ENCODE data around the gene DAPK3. TPM values are rescaled to one million over a fixed set of nuclear protein-coding genes. Genes with fewer than 3 reads are reported as not detected.

Gene DAPK3
- total RNA-seq, 1 experiment from 2014 or later: 121 TPM

DNA sequence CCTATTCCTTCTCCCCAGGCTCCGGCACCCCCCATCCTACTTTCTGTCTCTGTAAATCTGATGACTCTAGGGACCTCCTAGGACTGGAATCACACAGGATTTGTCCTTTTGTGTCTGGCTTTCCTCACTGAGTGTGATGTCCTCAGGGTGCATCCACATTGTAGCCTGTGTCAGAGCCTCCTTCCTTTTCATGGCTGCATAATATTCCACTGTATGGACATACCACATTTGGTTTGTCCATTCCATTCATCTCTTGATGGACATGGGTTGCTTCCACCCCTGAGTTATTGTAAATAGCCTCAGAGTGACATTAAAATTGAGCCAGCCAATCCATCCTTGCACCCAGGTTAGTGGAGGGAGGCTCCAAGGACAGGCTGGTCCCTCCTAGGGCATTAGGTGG lies 60.8 kb downstream of the DAPK3 start:
- Histone ChIP-seq H2AK5ac (ENCODE audit: insufficient read length, low read length) (no peak overlapping the region), H3K4me1 (ENCODE audit: insufficient read depth, low read length) (no peaks in the 10 kb centered on the region), H3K18ac (ENCODE audit: insufficient read length, low read depth, low read length) (no peak overlapping the region), H2BK5ac (ENCODE audit: insufficient read length, low read length) (no peak overlapping the region), H3T11ph (ENCODE audit: low read length) (no peak overlapping the region), H3K27ac (ENCODE audit: insufficient read length, low read depth, low read length) (no peak overlapping the region), H2BK120ac (ENCODE audit: low read depth, low read length, poor library complexity, severe bottlenecking) (no peak overlapping the region), H4K20me1 (ENCODE audit: control insufficient read depth, insufficient read depth, insufficient read length) (no peaks in the 10 kb centered on the region), H2AFZ (ENCODE audit: low read length) (no peak overlapping the region), H2BK15ac (ENCODE audit: low read depth, low read length) (no peak overlapping the region), H3K9ac (ENCODE audit: extremely low read depth, insufficient read length, low read length) (no peak overlapping the region), H2BK20ac (ENCODE audit: low read depth, low read length, poor library complexity, severe bottlenecking) (no peak overlapping the region), H3K56ac (ENCODE audit: insufficient read length, low read depth, low read length) (no peak overlapping the region), H3K9me3 (ENCODE audit: control insufficient read depth, low read depth, low read length) (peaks cover 12% of the 10 kb centered on the region), H3K14ac (ENCODE audit: insufficient read depth, low read length) (no peak overlapping the region), H3K23me2 (ENCODE audit: insufficient read length, low read depth, low read length, poor library complexity, severe bottlenecking) (no peaks in the 10 kb centered on the region), H3K4ac (ENCODE audit: low read depth, low read length) (no peak overlapping the region), H3K79me2 (ENCODE audit: insufficient read depth, low read length) (no peaks in the 10 kb centered on the region), H3K79me1 (ENCODE audit: insufficient read depth, low read depth, low read length, poor library complexity, severe bottlenecking) (no peaks in the 10 kb centered on the region), H3K23ac (ENCODE audit: insufficient read length, low read depth, low read length) (no peak overlapping the region), H3K27me3 (ENCODE audit: insufficient read depth, low read length) (no peaks in the 10 kb centered on the region), H4K5ac (ENCODE audit: insufficient read length, low read depth, low read length) (no peak overlapping the region), H4K91ac (ENCODE audit: insufficient read length, low read depth, low read length) (no peak overlapping the region), H2BK12ac (ENCODE audit: insufficient read length, low read depth, low read length) (no peak overlapping the region), H3K4me2 (ENCODE audit: insufficient read depth, insufficient read length, low read length) (no peak overlapping the region), H4K8ac (replicated peaks; ENCODE audit: insufficient read length, low read depth, low read length) (no peak overlapping the region)
- WGBS (ENCODE audit: extremely low coverage, insufficient read length, low lambda C conversion rate): no CpG with 5 or more reads among the region's 1 CpG
- no peak overlapping the region for H3K4me3 Mint-ChIP-seq
- no peaks in the 10 kb centered on the region for H3K4me1 Mint-ChIP-seq
- no peaks in the 10 kb centered on the region; the same call in 1 of the 2 replicates for H3K27me3 Mint-ChIP-seq (ENCODE audit: low read depth)
- DNase-seq: no peak
- TF ChIP-seq, protein P1, sequence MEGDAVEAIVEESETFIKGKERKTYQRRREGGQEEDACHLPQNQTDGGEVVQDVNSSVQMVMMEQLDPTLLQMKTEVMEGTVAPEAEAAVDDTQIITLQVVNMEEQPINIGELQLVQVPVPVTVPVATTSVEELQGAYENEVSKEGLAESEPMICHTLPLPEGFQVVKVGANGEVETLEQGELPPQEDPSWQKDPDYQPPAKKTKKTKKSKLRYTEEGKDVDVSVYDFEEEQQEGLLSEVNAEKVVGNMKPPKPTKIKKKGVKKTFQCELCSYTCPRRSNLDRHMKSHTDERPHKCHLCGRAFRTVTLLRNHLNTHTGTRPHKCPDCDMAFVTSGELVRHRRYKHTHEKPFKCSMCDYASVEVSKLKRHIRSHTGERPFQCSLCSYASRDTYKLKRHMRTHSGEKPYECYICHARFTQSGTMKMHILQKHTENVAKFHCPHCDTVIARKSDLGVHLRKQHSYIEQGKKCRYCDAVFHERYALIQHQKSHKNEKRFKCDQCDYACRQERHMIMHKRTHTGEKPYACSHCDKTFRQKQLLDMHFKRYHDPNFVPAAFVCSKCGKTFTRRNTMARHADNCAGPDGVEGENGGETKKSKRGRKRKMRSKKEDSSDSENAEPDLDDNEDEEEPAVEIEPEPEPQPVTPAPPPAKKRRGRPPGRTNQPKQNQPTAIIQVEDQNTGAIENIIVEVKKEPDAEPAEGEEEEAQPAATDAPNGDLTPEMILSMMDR (conservative IDR thresholded peaks at IDR 0.05): no peak
- H3K27ac Mint-ChIP-seq: no peak overlapping the region
- H3K36me3 Mint-ChIP-seq (ENCODE audit: insufficient read depth in 1 of 3, low read depth in 3 of 3): peaks cover 33 to 48% (median 45%) of the 10 kb centered on the region in 3 experiments
- peaks cover 17% of the 10 kb centered on the region in 2 experiments for H3K9me3 Mint-ChIP-seq

Small RNA genes lying within 50 kb of the gene (microRNA-seq; reads per million reads assigned to microRNA genes)
- gene MIR637 (ENCODE audit: borderline microRNAs expressed): not detected

Other genes with a start within 250 kb of the DAPK3 start
- 21.3 and 21.8 TPM in 2 replicates for gene APBA3, start 209.4 kb downstream of the DAPK3 start, total RNA-seq (2021)
- 60.0 and 65.5 TPM in 2 replicates for gene MRPL54, start 208.4 kb downstream of the DAPK3 start, total RNA-seq (2021)
- not detected in 2 replicates for gene RAX2, start 198.9 kb downstream of the DAPK3 start, total RNA-seq (2021)
- 11.0 and 13.5 TPM in 2 replicates for gene MATK, start 184.7 kb downstream of the DAPK3 start, total RNA-seq (2021)
- gene ZFR2, start 102.1 kb downstream of the DAPK3 start, total RNA-seq (2021): 18.3 and 18.5 TPM in 2 replicates
- 12.2 and 13.9 TPM in 2 replicates for gene ATCAY, start 90.4 kb downstream of the DAPK3 start, total RNA-seq (2021)
- 60.0 and 62.7 TPM in 2 replicates for gene NMRK2, start 38.0 kb downstream of the DAPK3 start, total RNA-seq (2021)
- 3,615 and 3,676 TPM in 2 replicates for gene EEF2, start 14.4 kb upstream of the DAPK3 start, total RNA-seq (2021)
- 52.0 and 59.4 TPM in 2 replicates for gene PIAS4, start 36.6 kb upstream of the DAPK3 start, total RNA-seq (2021)
- gene ZBTB7A, start 95.8 kb upstream of the DAPK3 start, total RNA-seq (2021): 22.8 and 24.9 TPM in 2 replicates
- gene MAP2K2, start 153.0 kb upstream of the DAPK3 start, total RNA-seq (2021): 167 and 169 TPM in 2 replicates
- 0.15 TPM in 1 of 2 replicates, not detected in the other for gene CREB3L3, start 182.5 kb upstream of the DAPK3 start, total RNA-seq (2021)
- 24.9 and 27.0 TPM in 2 replicates for gene SIRT6, start 211.5 kb upstream of the DAPK3 start, total RNA-seq (2021)
- gene ANKRD24, start 211.6 kb upstream of the DAPK3 start, total RNA-seq (2021): 2.4 and 2.8 TPM in 2 replicates